GM12891 (cell line): Measurements from ENCODE around the gene ARL14EPL. TPM values are rescaled to one million over a fixed set of nuclear protein-coding genes. Genes with fewer than 3 reads are reported as not detected.

Source experiments
- DNase-seq: peaks from one replicate; pipeline ENCODE4 v3.0.0; 2011; ENCODE audit warnings: low spot score; ENCODE audit not compliant: insufficient read length
- FAIRE-seq: peaks from 2 replicates; lab custom pipeline; 2011; peaks lifted over from hg19 to GRCh38; lab: Jason Lieb, UNC
- PAX5 ChIP-seq: IDR thresholded peaks from 2 replicates; pipeline ENCODE4 v1.6.1; 2011; ENCODE audit warnings: low read length, moderate library complexity, mild to moderate bottlenecking; ENCODE audit not compliant: insufficient read depth, severe bottlenecking
- POLR2A ChIP-seq: IDR thresholded peaks from 2 replicates; pipeline ENCODE4 v1.6.1; 2011; ENCODE audit warnings: low read depth, low read length, control low read depth
- POLR2AphosphoS5 ChIP-seq: IDR thresholded peaks from 2 replicates; pipeline ENCODE4 v1.6.1; 2011; ENCODE audit warnings: low read depth, low read length, control low read depth
- POU2F2 ChIP-seq: IDR thresholded peaks from 2 replicates; pipeline ENCODE4 v1.6.1; 2011; ENCODE audit warnings: low read depth, mild to moderate bottlenecking, control low read depth, low read length, moderate library complexity
- SPI1 ChIP-seq: IDR thresholded peaks from 2 replicates; pipeline ENCODE4 v1.6.1; 2011; ENCODE audit warnings: low read depth, low read length, control low read depth
- TAF1 ChIP-seq: IDR thresholded peaks from 2 replicates; pipeline ENCODE4 v1.6.1; 2011; ENCODE audit warnings: low read depth, low read length, control low read depth
- polyA plus RNA-seq: library from polyadenylated mRNA; unstranded; fragments of >200 nt; gene quantifications from one replicate; pipeline ENCODE4 v1.2.1, GENCODE V29; 2012; ENCODE audit warnings: low read depth, missing spikeins, inconsistent platforms; ENCODE audit not compliant: missing spikeins

Gene ARL14EPL
- polyA plus RNA-seq = not detected

GRCh38 chr5:116032094-116032517, at the start of gene ARL14EPL:
ARL14EPL (plus strand) TSS chr5:116032472; CDS start chr5:116051466, 18,994 bp downstream.
- DNase-seq = peak; percentile 11
- TF ChIP-seq POU2F2 (no peak), POLR2AphosphoS5 (no peak), TAF1 (no peak), PAX5 (no peak), SPI1 (no peak), POLR2A (no peak)
- peak; percentile 89 for FAIRE-seq

- FAIRE-seq (no peak), DNase-seq (no peak)
- TF ChIP-seq POU2F2 (no peak), POLR2AphosphoS5 (no peak), TAF1 (no peak)
Observed at GRCh38 chr5:115983519-115983918, 48.8 kb upstream of the ARL14EPL start.

GRCh38 chr5:115985802-115986757, 46.2 kb upstream of the ARL14EPL start:
- no peak for DNase-seq
- FAIRE-seq = no peak
- no peak for TF ChIP-seq TAF1
- TF ChIP-seq PAX5 = no peak
- TF ChIP-seq POU2F2 = no peak
- TF ChIP-seq POLR2AphosphoS5 = no peak
- no peak for TF ChIP-seq SPI1
- TF ChIP-seq POLR2A = no peak

GRCh38 chr5:115988002-115988401, 44.3 kb upstream of the ARL14EPL start:
- no peak for TF ChIP-seq TAF1
- TF ChIP-seq POLR2AphosphoS5 = no peak
- no peak for TF ChIP-seq POU2F2
- no peak for TF ChIP-seq SPI1
- no peak for TF ChIP-seq PAX5
- TF ChIP-seq POLR2A = no peak
- no peak for FAIRE-seq
- DNase-seq = no peak

GRCh38 chr5:115992848-115993350, 39.4 kb upstream of the ARL14EPL start:
- FAIRE-seq = no peak
- no peak for TF ChIP-seq POU2F2
- no peak for TF ChIP-seq PAX5
- no peak for TF ChIP-seq SPI1
- no peak for TF ChIP-seq POLR2A
- TF ChIP-seq TAF1 = no peak
- TF ChIP-seq POLR2AphosphoS5 = no peak
- no peak for DNase-seq

GRCh38 chr5:115995351-115995750, 36.9 kb upstream of the ARL14EPL start:
- TF ChIP-seq SPI1 (no peak), TAF1 (no peak), POLR2AphosphoS5 (no peak), PAX5 (no peak), POU2F2 (no peak)
- DNase-seq (no peak), FAIRE-seq (no peak)

- no peak for DNase-seq
- FAIRE-seq = no peak
- TF ChIP-seq POU2F2 = no peak
- no peak for TF ChIP-seq POLR2AphosphoS5
- TF ChIP-seq SPI1 = no peak
Observed at GRCh38 chr5:116002116-116002906, 30.0 kb upstream of the ARL14EPL start.

- TF ChIP-seq POLR2AphosphoS5 (no peak), SPI1 (no peak), POU2F2 (no peak), TAF1 (no peak), POLR2A (no peak), PAX5 (no peak)
- FAIRE-seq (no peak), DNase-seq (no peak)
Observed at GRCh38 chr5:116004248-116004647, 28.0 kb upstream of the ARL14EPL start.

GRCh38 chr5:116009806-116010205, 22.5 kb upstream of the ARL14EPL start:
- TF ChIP-seq TAF1 = no peak
- TF ChIP-seq POLR2A = no peak
- DNase-seq (no peak), FAIRE-seq (no peak)

GRCh38 chr5:116011046-116011445, 21.2 kb upstream of the ARL14EPL start:
- FAIRE-seq (no peak), DNase-seq (no peak)
- TF ChIP-seq POU2F2 (no peak), TAF1 (no peak), POLR2AphosphoS5 (no peak), POLR2A (no peak)
